ENCODE data around the gene SAMM50. TPM values are rescaled to one million over a fixed set of nuclear protein-coding genes. Genes with fewer than 3 reads are reported as not detected.
A peak's percentile ranks its signal among the peaks of the same experiment; 100 is the strongest.

SAMM50 gene
- total RNA-seq, 2 experiments from 2014 or later, result 35.9 to 37.8 TPM

DNA sequence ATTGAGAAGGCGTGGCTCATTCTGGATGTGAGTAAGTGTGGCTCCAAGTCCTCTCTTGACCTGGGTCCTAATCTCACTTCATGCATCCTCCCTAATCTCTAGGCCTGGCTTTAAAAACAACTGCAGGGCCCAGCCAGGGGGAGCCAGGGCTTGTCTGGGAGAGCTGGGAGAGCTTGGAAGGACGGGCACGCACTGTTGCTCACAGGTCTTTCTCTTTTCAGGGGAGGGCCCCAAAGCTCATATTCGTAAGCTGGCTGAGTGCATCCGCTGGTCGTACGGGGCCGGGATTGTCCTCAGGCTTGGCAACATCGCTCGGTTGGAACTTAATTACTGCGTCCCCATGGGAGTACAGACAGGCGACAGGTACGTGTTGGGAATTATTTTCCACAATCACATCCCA, 34.8 kb downstream of the SAMM50 start:
- H3K9me3 Mint-ChIP-seq, result no peaks in the 10 kb centered on the region
- H3K27ac Mint-ChIP-seq, result no peak overlapping the region
- no peak for DNase-seq
- CTCF ChIA-PET, result no interaction called here
- H3K27me3 Mint-ChIP-seq (ENCODE audit: low read depth), result no peaks in the 10 kb centered on the region
- intact Hi-C loops (cut with micrococcal nuclease), result loop anchor here (10.0 kb wide), 1 partner anchor 195 kb away; the partner anchor contains the start of gene PARVG
- H3K36me3 Mint-ChIP-seq (ENCODE audit: low read depth), result peaks cover 31% of the 10 kb centered on the region
- peaks cover 4% of the 10 kb centered on the region for H3K4me1 Mint-ChIP-seq (ENCODE audit: low read depth)
- H3K4me3 Mint-ChIP-seq, result no peak overlapping the region

DNA sequence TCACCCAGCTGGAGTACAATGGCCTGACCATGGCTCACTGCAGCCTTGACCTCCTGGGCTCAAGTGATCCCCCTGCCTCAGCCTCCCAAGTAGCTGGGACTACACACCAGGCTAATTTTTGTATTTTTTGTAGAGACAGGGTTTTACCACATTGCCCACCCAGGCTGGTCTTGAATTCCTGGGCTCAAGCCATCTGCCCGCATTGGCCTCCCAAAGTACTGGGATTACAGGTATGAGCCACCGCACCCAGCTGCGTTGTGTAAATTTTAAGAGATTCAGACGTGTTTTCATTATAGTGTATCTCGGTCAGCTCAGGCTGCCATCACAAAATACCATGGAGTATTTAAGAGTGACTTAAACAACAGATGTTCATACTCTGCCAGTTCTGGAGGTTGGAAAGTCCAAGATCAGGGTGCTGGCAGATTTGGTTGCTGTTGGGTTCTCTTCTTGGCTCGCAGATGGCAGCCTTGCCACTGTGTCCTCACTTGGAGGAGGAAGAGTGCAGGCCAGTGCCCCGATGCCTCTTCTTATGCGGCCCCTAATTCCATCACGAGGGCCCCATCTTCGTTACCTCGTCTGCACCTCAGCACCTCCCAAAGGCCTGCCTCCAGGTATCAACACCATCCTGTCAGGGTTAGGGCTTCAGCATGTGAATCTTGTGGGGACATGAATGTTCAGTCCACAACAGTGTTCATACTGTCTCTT, 36.2 kb downstream of the SAMM50 start:
- Mint-ChIP-seq H3K27ac (no peak overlapping the region), H3K9me3 (no peaks in the 10 kb centered on the region), H3K4me1 (ENCODE audit: low read depth) (peaks cover 14% of the 10 kb centered on the region), H3K36me3 (ENCODE audit: low read depth) (peaks cover 34% of the 10 kb centered on the region), H3K4me3 (no peak overlapping the region), H3K27me3 (ENCODE audit: low read depth) (no peaks in the 10 kb centered on the region)
- intact Hi-C loops (cut with micrococcal nuclease), result loop anchor here (10.0 kb wide), 1 partner anchor 193 kb away; the partner anchor contains the start of gene PARVG
- CTCF ChIA-PET, result interaction anchor here (0.6 to 0.7 kb wide), 2 partner anchors 579 to 758 kb away, joined by 3 to 4 read pairs; no protein-coding TSS in a partner anchor
- no peak for DNase-seq

DNA sequence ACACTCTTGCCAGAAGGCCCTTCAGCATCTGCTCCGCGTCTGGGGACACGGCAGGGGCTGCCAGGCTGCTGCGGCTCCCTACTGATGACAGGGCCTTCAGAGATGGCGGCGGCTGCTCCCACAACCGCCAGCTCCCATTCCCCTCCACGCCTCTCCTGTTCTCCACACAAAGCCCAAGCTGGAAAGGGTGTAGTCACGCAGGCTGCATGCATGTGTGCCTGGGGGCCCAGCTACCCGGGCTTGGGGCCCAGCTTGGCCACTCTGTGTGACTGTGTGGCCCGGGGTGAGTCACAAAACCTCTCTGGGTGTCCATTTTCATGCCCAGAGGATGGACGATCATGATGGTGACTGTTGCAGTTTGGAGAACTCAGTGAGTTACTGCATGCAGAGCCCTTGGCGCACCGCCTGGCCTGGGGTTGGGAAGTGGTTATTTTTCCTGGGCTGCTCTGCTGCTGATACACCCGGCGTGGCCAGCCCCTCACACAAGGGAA, 37.1 kb downstream of the SAMM50 start:
- CTCF ChIA-PET, result interaction anchor here (0.6 to 5.1 kb wide), 10 partner anchors 34 to 757 kb away, joined by 3 to 46 read pairs (median 7); partner anchors contain the start of gene PARVG
- Mint-ChIP-seq H3K27ac (no peak overlapping the region), H3K4me3 (no peak overlapping the region), H3K27me3 (ENCODE audit: low read depth) (no peaks in the 10 kb centered on the region), H3K36me3 (ENCODE audit: low read depth) (peaks cover 32% of the 10 kb centered on the region), H3K4me1 (ENCODE audit: low read depth) (peaks cover 17% of the 10 kb centered on the region), H3K9me3 (no peaks in the 10 kb centered on the region)
- DNase-seq, result no peak
- intact Hi-C loops (cut with micrococcal nuclease), result loop anchor here (10.0 kb wide), 1 partner anchor 192 kb away; the partner anchor contains the start of gene PARVG

GRCh38 chr22:43993072-43993760, 38.0 kb downstream of the SAMM50 start:
- H3K36me3 Mint-ChIP-seq (ENCODE audit: low read depth), result peaks cover 35% of the 10 kb centered on the region

GRCh38 chr22:43994006-43994405, 38.8 kb downstream of the SAMM50 start:
- Mint-ChIP-seq H3K27me3 (ENCODE audit: low read depth) (no peaks in the 10 kb centered on the region), H3K4me1 (ENCODE audit: low read depth) (peaks cover 17% of the 10 kb centered on the region), H3K9me3 (no peaks in the 10 kb centered on the region), H3K36me3 (ENCODE audit: low read depth) (peaks cover 37% of the 10 kb centered on the region), H3K27ac (no peak overlapping the region), H3K4me3 (no peak overlapping the region)
- no peak for DNase-seq
- CTCF ChIA-PET, result interaction anchor here (0.7 to 5.1 kb wide), 23 partner anchors 9 to 667 kb away, joined by 3 to 46 read pairs (median 3); partner anchors contain the start of gene SAMM50
- intact Hi-C loops (cut with micrococcal nuclease), result loop anchor here (10.0 kb wide), 1 partner anchor 191 kb away; the partner anchor contains the start of gene PARVG

More at GRCh38 chr22:43993072-43993760, 38.0 kb downstream of the SAMM50 start:
- Mint-ChIP-seq H3K27me3 (ENCODE audit: low read depth) (no peaks in the 10 kb centered on the region), H3K9me3 (no peaks in the 10 kb centered on the region), H3K4me1 (ENCODE audit: low read depth) (peaks cover 17% of the 10 kb centered on the region), H3K27ac (no peak overlapping the region), H3K4me3 (no peak overlapping the region)
- intact Hi-C loops (cut with micrococcal nuclease), result loop anchor here (1.0 to 10.0 kb wide), 3 partner anchors 92 to 633 kb away; partner anchors contain the start of gene PARVG
- DNase-seq, result peak; percentile 68
- CTCF ChIA-PET, result interaction anchor here (0.6 to 5.1 kb wide), 30 partner anchors 10 to 668 kb away, joined by 3 to 46 read pairs (median 4); partner anchors contain the start of genes PARVG and SAMM50

DNA sequence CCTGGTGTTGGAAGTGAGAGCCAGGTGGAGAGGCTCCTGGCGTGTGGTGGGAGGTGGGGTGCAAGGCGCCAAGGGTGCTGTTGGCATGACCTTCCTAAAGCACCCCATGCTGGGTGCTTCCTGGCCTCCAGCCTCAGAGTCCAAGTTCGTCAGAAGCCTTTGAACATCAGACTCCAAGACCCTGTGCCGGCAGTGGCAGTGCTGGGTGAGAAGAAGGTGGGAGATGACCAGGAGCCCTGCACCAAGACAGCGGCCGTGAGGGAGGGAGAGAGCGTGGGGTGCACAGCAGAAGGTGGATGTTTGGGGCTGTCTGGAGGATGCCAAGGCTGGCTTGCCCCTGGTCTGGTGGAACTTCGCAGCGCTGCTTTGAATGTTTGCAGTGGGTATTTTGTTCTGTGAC, 39.2 kb downstream of the SAMM50 start:
- Mint-ChIP-seq H3K27ac (no peak overlapping the region), H3K27me3 (ENCODE audit: low read depth) (no peaks in the 10 kb centered on the region), H3K36me3 (ENCODE audit: low read depth) (peaks cover 38% of the 10 kb centered on the region), H3K4me3 (no peak overlapping the region), H3K9me3 (no peaks in the 10 kb centered on the region), H3K4me1 (ENCODE audit: low read depth) (peaks cover 17% of the 10 kb centered on the region)
- CTCF ChIA-PET, result interaction anchor here (0.7 to 5.1 kb wide), 10 partner anchors 9 to 632 kb away, joined by 3 to 46 read pairs (median 4); no protein-coding TSS in a partner anchor
- intact Hi-C loops (cut with micrococcal nuclease), result loop anchor here (10.0 kb wide), 1 partner anchor 190 kb away; the partner anchor contains the start of gene PARVG
- DNase-seq, result no peak

DNA sequence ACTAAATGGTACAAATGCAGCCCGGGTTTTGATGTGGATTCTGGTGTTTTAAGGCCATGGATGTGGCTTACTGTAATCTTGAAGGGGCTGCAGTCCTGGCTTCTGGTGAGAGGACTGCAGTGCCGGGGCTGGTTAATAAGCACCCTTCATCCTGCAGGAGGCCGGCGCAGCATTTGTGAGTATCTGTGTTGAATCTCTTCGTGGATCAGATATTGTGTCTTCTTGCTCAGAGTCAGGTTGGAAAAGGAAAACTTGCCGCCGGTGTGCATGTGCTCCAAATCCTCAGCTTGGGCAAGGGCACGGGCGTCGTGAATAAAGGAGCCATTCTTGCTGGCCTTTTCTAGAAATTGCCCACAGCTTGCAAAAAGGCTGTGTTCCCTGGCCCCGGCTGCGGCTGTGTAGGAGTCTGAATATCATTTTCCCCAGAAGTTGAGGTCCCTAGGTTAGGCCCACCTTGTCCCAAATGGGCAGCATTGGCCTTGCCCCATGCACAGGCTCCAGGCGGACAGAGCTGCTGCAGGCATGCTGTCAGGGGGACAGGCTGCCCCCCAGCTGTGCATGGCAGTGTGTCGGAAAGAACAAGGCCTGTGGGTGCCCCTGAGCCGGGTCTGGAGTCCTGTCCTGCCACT, 39.9 kb downstream of the SAMM50 start:
- intact Hi-C loops (cut with micrococcal nuclease), result loop anchor here (5.0 to 10.0 kb wide), 2 partner anchors 190 to 332 kb away; partner anchors contain the start of gene PARVG
- Mint-ChIP-seq H3K9me3 (no peaks in the 10 kb centered on the region), H3K27me3 (ENCODE audit: low read depth) (no peaks in the 10 kb centered on the region), H3K4me1 (ENCODE audit: low read depth) (peaks cover 17% of the 10 kb centered on the region), H3K4me3 (peak overlapping the region; percentile 85), H3K27ac (no peak overlapping the region), H3K36me3 (ENCODE audit: low read depth) (peaks cover 38% of the 10 kb centered on the region)
- DNase-seq, result no peak
- CTCF ChIA-PET, result interaction anchor here (1.0 to 5.1 kb wide), 6 partner anchors 10 to 652 kb away, joined by 3 to 46 read pairs (median 4); no protein-coding TSS in a partner anchor

- DNase-seq, result no peak
- CTCF ChIA-PET, result interaction anchor here (1.0 to 5.1 kb wide), 4 partner anchors 25 to 651 kb away, joined by 3 to 46 read pairs (median 4); no protein-coding TSS in a partner anchor
- intact Hi-C loops (cut with micrococcal nuclease), result loop anchor here (5.0 to 10.0 kb wide), 2 partner anchors 189 to 332 kb away; partner anchors contain the start of gene PARVG
- Mint-ChIP-seq H3K4me3 (peak overlapping the region; percentile 85), H3K27ac (peak overlapping the region; percentile 89), H3K27me3 (ENCODE audit: low read depth) (no peaks in the 10 kb centered on the region), H3K9me3 (no peaks in the 10 kb centered on the region), H3K36me3 (ENCODE audit: low read depth) (peaks cover 39% of the 10 kb centered on the region), H3K4me1 (ENCODE audit: low read depth) (peaks cover 17% of the 10 kb centered on the region)
Observed at GRCh38 chr22:43995798-43996169, 40.5 kb downstream of the SAMM50 start.

- peak overlapping the region; percentile 89 for H3K27ac Mint-ChIP-seq
- peaks cover 17% of the 10 kb centered on the region for H3K4me1 Mint-ChIP-seq (ENCODE audit: low read depth)
- CTCF ChIA-PET, result interaction anchor here (1.0 to 5.1 kb wide), 3 partner anchors 25 to 650 kb away, joined by 3 to 46 read pairs (median 3); no protein-coding TSS in a partner anchor
- intact Hi-C loops (cut with micrococcal nuclease), result loop anchor here (5.0 to 10.0 kb wide), 2 partner anchors 188 to 331 kb away; partner anchors contain the start of gene PARVG
- peak overlapping the region; percentile 85 for H3K4me3 Mint-ChIP-seq
- H3K27me3 Mint-ChIP-seq (ENCODE audit: low read depth), result no peaks in the 10 kb centered on the region
- peak; percentile 80 for DNase-seq
- peaks cover 41% of the 10 kb centered on the region for H3K36me3 Mint-ChIP-seq (ENCODE audit: low read depth)
- no peaks in the 10 kb centered on the region for H3K9me3 Mint-ChIP-seq
Observed at GRCh38 chr22:43996170-43996980, 41.1 kb downstream of the SAMM50 start.

DNA sequence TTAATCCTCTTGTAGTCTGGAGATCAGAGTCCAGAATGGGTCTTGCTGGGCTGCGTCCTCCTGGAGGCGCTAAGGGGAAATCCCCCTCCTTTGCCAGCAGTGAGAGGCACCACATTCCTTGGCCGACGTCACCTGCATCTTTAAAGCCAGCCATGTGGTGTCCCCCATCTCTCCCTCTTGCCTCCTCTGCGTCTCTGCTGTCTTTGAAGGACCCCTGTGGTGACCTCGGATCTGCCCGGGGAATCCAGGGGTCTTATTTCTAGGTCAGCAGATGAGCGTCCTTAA, 41.7 kb downstream of the SAMM50 start:
- Mint-ChIP-seq H3K36me3 (ENCODE audit: low read depth) (peaks cover 39% of the 10 kb centered on the region), H3K4me1 (ENCODE audit: low read depth) (peaks cover 17% of the 10 kb centered on the region), H3K27me3 (ENCODE audit: low read depth) (no peaks in the 10 kb centered on the region), H3K9me3 (no peaks in the 10 kb centered on the region), H3K4me3 (peak overlapping the region; percentile 21), H3K27ac (peak overlapping the region; percentile 89)
- intact Hi-C loops (cut with micrococcal nuclease), result loop anchor here (5.0 to 10.0 kb wide), 2 partner anchors 188 to 330 kb away; partner anchors contain the start of gene PARVG
- no peak for DNase-seq
- CTCF ChIA-PET, result interaction anchor here (5.1 kb wide), 1 partner anchor 629 kb away, joined by 46 read pairs; no protein-coding TSS in a partner anchor

All from activated naive CD4-positive, alpha-beta T cell treated with anti-CD3 and anti-CD28 coated beads for 36 hours (primary cell).